Measurements from ENCODE around the gene PTCHD1. TPM values are rescaled to one million over a fixed set of nuclear protein-coding genes. Genes with fewer than 3 reads are reported as not detected.

The PTCHD1 gene
- total and polyA plus RNA-seq, 10 of the 15 experiments (the other 5 are each of a cell fraction or from before 2014, with no cell fraction given), result not detected

DNA sequence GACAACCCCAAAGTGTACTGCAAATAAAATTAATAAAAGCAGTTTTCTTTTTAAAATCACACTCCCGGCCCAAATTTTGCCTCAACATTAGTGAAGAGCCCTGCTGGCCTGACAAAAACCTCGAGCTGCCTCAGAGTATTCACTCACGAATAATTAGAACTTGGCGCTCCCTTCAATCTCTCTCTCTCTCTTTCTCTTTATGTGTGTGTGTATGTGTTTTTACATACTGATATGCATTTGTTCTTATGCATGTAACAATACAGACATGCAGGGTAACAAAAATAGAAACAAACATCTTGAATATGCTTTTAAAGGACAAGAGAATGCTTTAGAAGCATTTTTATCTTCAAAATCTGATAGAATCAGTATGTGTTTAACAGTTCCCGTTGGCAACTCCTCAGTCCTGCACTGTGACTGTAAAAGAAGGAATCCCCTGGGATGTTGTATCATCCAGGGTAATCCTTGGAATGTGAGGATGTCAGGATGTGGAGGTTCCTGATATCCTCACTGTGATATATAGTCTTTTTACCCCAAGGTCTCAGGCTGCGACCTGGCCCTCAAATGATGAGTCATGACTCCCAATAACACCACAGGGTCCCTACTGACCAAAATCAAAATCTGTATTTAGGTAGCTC is 53.0 kb downstream of the PTCHD1 start:
- Histone ChIP-seq H3K79me2 (ENCODE audit: control insufficient read depth, insufficient read depth, low read length) (no peaks in the 10 kb centered on the region), H3K4me2 (ENCODE audit: control insufficient read depth, insufficient read depth) (no peak overlapping the region), H2AFZ (ENCODE audit: control insufficient read depth, low read depth, low read length) (no peak overlapping the region), H3K27me3 (replicated peaks in 1 of 2; ENCODE audit: control insufficient read depth in 2 of 2, insufficient read depth in 2 of 2, low read length in 1 of 2) (no peaks in the 10 kb centered on the region; a peak in 1 of 4 replicates), H4K20me1 (ENCODE audit: control insufficient read depth, insufficient read depth) (no peaks in the 10 kb centered on the region), H3K27ac (ENCODE audit: control insufficient read depth, insufficient read depth) (no peak overlapping the region), H3K4me1 (ENCODE audit: control insufficient read depth, insufficient read depth, low read length) (no peaks in the 10 kb centered on the region), H3K9ac (ENCODE audit: control insufficient read depth, insufficient read depth, low read length) (no peak overlapping the region), H3K36me3 (ENCODE audit: control insufficient read depth in 2 of 2, insufficient read depth in 2 of 2, low read length in 1 of 2) (no peaks in the 10 kb centered on the region), H3K4me3 (no peak overlapping the region), H3K9me3 (replicated peaks; ENCODE audit: control insufficient read depth, insufficient read depth, low read length) (no peaks in the 10 kb centered on the region)
- FAIRE-seq (no peak), ATAC-seq (no peak), DNase-seq (ENCODE audit: low read depth, low spot score) (no peak)
- TF ChIP-seq RELA (IDR thresholded peaks at IDR 0.05; ENCODE audit: borderline replicate concordance, partially characterized antibody) (no peak), ZBTB40 (IDR thresholded peaks at IDR 0.05; ENCODE audit: borderline replicate concordance) (no peak), SMAD1 (IDR thresholded peaks at IDR 0.05; ENCODE audit: low read depth, partially characterized antibody) (no peak), RAD51 (IDR thresholded peaks at IDR 0.05) (no peak), CREM (IDR thresholded peaks at IDR 0.05; ENCODE audit: low read depth) (no peak), MEF2B (IDR thresholded peaks at IDR 0.05; ENCODE audit: partially characterized antibody, poor library complexity, severe bottlenecking) (no peak), TBL1XR1 (IDR thresholded peaks at IDR 0.05; ENCODE audit: low read depth, low read length) (no peak), KAT2A (conservative IDR thresholded peaks at IDR 0.05; ENCODE audit: control insufficient read depth, low read depth, low read length) (no peak), GABPA (IDR thresholded peaks at IDR 0.05; ENCODE audit: low read depth) (no peak), GATAD2B (conservative IDR thresholded peaks at IDR 0.05; ENCODE audit: low read depth) (no peak), SUPT20H (IDR thresholded peaks at IDR 0.05; ENCODE audit: borderline replicate concordance, control insufficient read depth, low read depth, low read length) (no peak), EGR1 (IDR thresholded peaks at IDR 0.05; ENCODE audit: borderline replicate concordance in 1 of 2, low read depth in 2 of 2, low read length in 2 of 2) (no peak), ZNF622 (IDR thresholded peaks at IDR 0.05) (no peak), ELK1 (IDR thresholded peaks at IDR 0.05; ENCODE audit: low read depth, low read length) (no peak), NFYB (IDR thresholded peaks at IDR 0.05; ENCODE audit: insufficient read depth, low read depth, low read length) (no peak)
- TF ChIP-seq, protein P1, sequence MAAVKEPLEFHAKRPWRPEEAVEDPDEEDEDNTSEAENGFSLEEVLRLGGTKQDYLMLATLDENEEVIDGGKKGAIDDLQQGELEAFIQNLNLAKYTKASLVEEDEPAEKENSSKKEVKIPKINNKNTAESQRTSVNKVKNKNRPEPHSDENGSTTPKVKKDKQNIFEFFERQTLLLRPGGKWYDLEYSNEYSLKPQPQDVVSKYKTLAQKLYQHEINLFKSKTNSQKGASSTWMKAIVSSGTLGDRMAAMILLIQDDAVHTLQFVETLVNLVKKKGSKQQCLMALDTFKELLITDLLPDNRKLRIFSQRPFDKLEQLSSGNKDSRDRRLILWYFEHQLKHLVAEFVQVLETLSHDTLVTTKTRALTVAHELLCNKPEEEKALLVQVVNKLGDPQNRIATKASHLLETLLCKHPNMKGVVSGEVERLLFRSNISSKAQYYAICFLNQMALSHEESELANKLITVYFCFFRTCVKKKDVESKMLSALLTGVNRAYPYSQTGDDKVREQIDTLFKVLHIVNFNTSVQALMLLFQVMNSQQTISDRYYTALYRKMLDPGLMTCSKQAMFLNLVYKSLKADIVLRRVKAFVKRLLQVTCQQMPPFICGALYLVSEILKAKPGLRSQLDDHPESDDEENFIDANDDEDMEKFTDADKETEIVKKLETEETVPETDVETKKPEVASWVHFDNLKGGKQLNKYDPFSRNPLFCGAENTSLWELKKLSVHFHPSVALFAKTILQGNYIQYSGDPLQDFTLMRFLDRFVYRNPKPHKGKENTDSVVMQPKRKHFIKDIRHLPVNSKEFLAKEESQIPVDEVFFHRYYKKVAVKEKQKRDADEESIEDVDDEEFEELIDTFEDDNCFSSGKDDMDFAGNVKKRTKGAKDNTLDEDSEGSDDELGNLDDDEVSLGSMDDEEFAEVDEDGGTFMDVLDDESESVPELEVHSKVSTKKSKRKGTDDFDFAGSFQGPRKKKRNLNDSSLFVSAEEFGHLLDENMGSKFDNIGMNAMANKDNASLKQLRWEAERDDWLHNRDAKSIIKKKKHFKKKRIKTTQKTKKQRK (IDR thresholded peaks at IDR 0.05; ENCODE audit: low read depth, low read length), result no peak
- ChIA-PET RAD21 (ENCODE audit: unreplicated experiment) (no interaction called here), POLR2A (no interaction called here), SMC1A (ENCODE audit: uncharacterized antibody, unreplicated experiment) (no interaction called here), CTCF (no interaction called here)
- in situ Hi-C loops (cut with MboI) (no loop called here), intact Hi-C loops (cut with micrococcal nuclease; ENCODE audit: unreplicated experiment) (no loop called here)
- 49% methylated on average over 6 of the region's 6 CpGs for WGBS (ENCODE audit: insufficient coverage, insufficient replicate concordance, low lambda C conversion rate, missing lambda C conversion rate)
- no TSS peak for BruUV-seq (replicated peaks)

Data from GM12878 (cell line).